Gastrocnemius medialis (tissue), 4 donors: ENCODE measurements around the gene NECTIN1.

ENCODE experiments used
- POLR2A ChIP-seq, 2 donors: fragments of 450-650 bp; IDR thresholded peaks; one replicate each; pipeline ENCODE4 v1.6.1; 2017; ENCODE audit warnings: antibody characterized with exemption in 2 of 2, mild to moderate bottlenecking in 2 of 2, moderate library complexity in 2 of 2
- TF ChIP-seq, protein P1 (sequence below), 5 experiments: fragments of 450-650 bp in 3 of 5; fragments of 200-600 bp in 2 of 5; sonication (generic) in 2 of 5; IDR thresholded peaks in 4 of 5; conservative IDR thresholded peaks in 1 of 5; 1 replicate in 4 of 5; 2 replicates in 1 of 5; pipeline ENCODE4 v1.5.1; 2016 to 2019; ENCODE audit warnings: antibody characterized with exemption in 5 of 5, mild to moderate bottlenecking in 3 of 5, moderate library complexity in 3 of 5

DNA sequence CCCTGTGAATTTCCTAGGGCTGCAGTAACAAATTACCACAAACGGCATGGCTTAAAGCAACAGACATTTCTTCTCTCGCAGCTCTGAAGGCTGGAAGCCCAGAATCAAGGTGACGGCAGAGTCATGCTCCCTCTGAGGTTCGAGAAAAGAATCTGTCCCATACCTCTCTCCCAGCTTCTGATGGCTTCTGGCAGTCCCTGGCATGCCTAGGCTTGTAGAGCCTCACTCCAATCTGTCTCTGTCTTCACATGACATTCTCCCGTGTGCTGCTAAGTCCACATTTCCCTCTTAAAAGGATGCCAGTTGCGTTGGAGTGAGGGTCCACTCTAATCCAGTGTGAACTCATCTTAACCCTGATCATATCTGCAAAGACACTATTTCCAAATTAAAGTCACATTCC is 116.2 kb downstream of the NECTIN1 start:
- TF ChIP-seq, protein P1, sequence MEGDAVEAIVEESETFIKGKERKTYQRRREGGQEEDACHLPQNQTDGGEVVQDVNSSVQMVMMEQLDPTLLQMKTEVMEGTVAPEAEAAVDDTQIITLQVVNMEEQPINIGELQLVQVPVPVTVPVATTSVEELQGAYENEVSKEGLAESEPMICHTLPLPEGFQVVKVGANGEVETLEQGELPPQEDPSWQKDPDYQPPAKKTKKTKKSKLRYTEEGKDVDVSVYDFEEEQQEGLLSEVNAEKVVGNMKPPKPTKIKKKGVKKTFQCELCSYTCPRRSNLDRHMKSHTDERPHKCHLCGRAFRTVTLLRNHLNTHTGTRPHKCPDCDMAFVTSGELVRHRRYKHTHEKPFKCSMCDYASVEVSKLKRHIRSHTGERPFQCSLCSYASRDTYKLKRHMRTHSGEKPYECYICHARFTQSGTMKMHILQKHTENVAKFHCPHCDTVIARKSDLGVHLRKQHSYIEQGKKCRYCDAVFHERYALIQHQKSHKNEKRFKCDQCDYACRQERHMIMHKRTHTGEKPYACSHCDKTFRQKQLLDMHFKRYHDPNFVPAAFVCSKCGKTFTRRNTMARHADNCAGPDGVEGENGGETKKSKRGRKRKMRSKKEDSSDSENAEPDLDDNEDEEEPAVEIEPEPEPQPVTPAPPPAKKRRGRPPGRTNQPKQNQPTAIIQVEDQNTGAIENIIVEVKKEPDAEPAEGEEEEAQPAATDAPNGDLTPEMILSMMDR (IDR thresholded peaks at IDR 0.05 in 4 of 5, conservative IDR thresholded peaks at IDR 0.05 in 1 of 5) = no peak
- TF ChIP-seq POLR2A (IDR thresholded peaks at IDR 0.05) = no peak
